Mammary epithelial cell (primary cell): ENCODE data around the gene BNC2.
"Not testable (repeated sequence)": the region's sequence is repeated elsewhere in the genome, so short reads cannot be mapped to it uniquely, and the experiment has no call there.

Experiments
- CTCF ChIP-seq, 2 donors: IDR thresholded peaks in 1 of 2; conservative IDR thresholded peaks in 1 of 2; 2 replicates each; pipeline ENCODE4 v1.5.1; 2011 to 2012; ENCODE audit warnings: inconsistent platforms in 2 of 2, low read length in 2 of 2, mild to moderate bottlenecking in 2 of 2, control low read depth in 1 of 2, low read depth in 1 of 2; ENCODE audit not compliant: insufficient read depth in 1 of 2; ENCODE audit errors: extremely low read depth in 1 of 2
- EZH2 ChIP-seq: IDR thresholded peaks from 2 replicates; pipeline ENCODE4 v1.6.1; 2012; ENCODE audit warnings: low read length, inconsistent platforms, borderline replicate concordance

- not testable (repeated sequence) for TF ChIP-seq CTCF (conservative IDR thresholded peaks at IDR 0.05 in 1 of 2, IDR thresholded peaks at IDR 0.05 in 1 of 2; ENCODE audit: extremely low read depth in 1 of 2, insufficient read depth in 1 of 2, low read depth in 1 of 2, low read length in 2 of 2); EZH2
Observed at GRCh38 chr9:16480584-16480983, 389.9 kb downstream of the BNC2 start.
